GM19240 (cell line): ENCODE measurements around the gene PRR14L.
"Not testable (repeated sequence)": the region's sequence is repeated elsewhere in the genome, so short reads cannot be mapped to it uniquely, and the experiment has no call there.

Experiments used
- DNase-seq: peaks from one replicate; pipeline ENCODE4 v3.0.0; 2011; ENCODE audit warnings: low spot score; ENCODE audit not compliant: insufficient read length

The PRR14L gene

DNA sequence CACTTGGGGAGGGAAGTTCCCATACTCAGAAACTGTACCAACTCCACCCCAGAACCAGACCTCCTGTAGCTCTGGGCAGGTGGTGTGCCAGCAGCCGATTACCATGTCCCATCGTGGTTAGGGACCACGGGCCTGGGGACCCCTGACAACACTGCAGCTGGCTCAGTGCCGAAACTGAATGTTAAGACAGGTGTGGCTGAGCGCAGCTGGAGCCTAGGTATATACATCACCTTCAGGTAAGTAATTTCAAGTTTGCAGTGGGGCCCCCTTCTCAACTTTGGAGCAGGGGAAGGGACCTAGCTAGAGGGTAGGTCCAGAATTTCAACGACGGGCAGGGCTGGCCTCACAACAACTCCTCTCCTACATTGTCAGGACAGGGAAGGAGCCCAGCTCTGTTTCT, 67.2 kb downstream of the PRR14L start:
- no peak for DNase-seq

DNA sequence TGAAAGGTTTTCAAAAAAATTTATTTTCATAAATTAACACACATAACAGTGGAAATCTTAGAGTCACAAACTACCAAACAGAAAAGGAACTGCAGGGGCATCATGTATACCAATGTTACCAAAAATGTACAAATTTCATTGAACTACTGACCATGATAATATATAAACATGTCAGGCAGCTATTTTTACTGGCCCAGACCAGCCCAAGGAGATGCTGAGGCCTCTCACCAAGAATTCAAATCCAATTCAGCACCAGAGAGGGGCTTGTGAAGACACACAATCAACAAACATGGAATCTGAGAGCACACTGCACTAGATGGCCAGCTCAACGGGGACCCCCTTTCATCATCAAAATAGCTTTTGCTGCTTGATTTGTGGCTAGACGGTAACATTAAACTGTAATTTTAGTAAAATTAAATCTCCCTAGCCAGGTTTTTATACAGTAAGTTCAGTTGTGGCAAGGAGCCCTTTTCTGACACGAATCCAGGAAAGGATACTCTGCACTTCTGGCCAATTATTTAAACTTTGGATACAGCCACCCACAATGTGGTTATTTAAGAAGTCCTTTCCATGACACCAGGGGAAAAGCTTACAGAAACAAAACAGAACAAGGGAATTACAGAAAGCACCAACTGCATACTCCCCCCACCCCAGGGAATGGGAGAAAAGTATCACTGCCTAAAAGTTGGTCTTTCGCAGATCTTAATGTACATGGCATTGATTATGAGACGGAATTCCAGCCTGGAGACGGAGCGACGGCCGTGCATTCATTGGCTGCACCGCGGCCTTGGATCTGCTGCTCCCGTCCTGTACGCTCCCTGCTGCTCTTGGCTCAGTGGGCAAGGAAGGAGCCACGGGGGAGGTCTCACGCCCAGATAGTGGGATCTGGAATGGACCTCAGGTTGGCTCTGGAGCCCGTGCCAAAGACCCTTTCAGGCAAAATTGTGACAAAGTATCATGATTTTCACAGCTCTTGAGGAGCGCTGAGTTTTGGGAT, 68.3 kb downstream of the PRR14L start:
- no peak for DNase-seq

DNA sequence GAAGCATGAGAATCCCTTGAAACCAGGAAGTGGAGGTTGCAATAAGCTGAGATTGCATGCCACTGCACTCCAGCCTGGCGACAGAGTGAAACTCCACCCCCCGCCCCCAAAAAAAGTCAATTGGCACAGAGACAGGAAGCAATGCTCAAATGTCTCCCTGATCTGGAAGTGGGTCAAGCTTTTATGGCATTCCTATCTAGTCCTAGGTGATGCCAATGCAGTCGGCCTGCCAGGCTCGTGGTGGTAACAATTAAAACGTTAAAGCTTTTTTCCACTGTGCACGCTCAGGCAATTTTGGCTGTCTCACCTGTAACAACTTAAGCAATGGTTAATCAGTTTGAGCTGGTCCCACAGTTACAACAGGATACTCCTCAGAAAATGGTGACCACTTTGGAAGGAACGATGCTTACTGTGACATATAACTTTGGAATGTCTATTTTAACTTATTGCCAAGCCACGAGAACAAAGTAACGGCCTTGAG, 69.0 kb downstream of the PRR14L start:
- no peak for DNase-seq

DNA sequence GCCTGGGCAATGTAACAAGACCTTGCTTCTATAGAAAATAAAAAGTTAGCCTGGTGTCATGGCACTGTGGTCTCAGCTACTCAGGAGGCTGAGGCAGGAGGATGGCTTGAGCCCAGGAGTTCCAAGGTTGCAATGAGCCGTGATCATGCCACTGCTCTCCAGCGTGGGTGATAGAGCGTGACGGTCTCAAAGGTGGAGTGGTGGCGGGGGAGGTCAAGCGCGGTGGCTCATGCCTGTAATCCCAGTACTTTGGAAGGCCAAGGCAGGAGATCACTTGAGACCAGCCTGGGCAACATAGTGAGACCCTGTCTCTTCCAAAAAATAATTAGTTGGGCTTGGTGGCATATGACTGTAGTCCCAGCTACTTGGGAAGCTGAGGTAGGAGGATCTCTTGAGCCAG, 71.2 kb downstream of the PRR14L start:
- DNase-seq = no peak

GRCh38 chr22:31676700-31677099, 73.2 kb downstream of the PRR14L start:
- peak; percentile 87 for DNase-seq

DNA sequence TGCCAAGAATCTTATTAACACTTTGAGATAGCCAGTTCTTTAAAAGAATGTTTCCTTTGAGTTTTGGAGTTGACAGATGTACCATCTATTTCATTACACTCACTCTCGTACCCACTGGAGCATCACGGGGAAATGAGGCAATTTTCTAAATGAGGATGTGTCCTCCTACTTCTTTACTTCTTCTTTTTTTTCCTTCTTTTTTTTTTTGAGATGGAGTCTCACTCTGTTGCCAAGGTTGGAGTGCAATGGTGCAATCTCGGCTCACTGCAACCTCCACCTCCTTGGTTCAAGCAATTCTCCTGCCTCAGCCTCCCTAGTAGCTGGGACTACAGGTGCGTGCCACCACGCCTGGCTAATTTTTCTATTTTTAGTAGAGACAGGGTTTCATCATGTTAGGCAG, 75.7 kb downstream of the PRR14L start:
- not testable (repeated sequence) for DNase-seq

DNA sequence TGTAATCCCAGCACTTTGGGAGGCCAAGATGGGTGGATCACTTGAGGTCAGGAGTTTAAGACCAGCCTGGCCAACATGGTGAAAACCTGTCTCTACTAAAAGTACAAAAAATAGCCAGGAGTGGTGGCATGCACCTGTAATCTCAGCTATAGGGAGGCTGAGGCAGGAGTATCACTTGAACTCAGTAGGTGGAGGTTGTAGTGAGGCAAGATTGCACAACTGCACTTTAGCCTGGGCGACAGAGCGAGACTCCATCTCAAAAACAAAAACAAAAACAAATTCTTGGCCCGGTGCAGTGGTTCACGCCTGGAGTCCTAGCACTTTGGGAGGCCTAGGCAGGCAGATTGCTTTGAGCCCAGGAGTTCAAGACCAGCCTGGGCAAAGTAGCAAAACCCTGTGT, 81.1 kb downstream of the PRR14L start:
- not testable (repeated sequence) for DNase-seq

GRCh38 chr22:31662668-31663037, 87.3 kb downstream of the PRR14L start:
- no peak for DNase-seq

DNA sequence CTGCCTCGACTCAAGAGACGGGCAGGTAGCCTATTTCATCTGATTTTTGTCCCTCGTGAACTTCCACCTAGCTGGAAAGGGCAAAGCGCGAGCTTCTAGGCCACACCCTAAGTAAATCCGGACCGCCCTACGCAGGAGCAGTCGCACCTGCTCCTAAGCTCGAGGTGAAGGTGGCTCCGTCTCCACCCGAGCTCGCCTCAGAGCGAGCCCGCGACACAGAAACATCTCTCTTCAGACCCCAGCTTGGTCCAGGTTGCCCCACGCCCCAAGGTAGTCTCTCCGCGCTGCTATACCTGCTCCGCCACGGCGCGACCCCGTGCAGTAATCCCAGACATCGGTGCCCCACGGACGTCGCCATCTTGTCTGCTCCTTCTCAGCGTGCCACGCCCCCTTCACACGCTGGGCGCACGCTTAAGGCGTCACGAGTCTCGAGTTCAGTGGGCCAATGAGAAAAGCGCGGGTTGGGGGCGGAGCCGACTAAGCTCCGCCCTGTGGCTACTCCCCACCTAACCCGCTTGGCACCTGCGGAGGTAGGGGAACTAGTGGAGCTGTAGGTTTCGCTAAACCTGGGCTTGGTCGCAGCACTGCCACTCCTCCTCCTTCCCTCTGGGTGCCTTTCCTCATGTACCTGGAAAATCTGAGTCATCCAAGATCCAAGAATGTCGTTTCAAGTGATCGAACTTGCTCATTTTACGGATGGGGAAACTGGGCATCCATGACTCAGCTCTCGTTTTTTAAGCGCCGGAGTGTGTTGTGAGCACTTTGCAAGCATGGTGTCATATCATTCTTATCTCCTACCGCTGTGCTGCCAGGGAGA, 87.9 kb downstream of the PRR14L start, which contains the start of gene PISD:
Gene PISD (minus strand): TSS at position 365 of the 817 bp plus-strand sequence. CDS start 7 bp downstream, at position 358.
- DNase-seq = peak; percentile 86

DNA sequence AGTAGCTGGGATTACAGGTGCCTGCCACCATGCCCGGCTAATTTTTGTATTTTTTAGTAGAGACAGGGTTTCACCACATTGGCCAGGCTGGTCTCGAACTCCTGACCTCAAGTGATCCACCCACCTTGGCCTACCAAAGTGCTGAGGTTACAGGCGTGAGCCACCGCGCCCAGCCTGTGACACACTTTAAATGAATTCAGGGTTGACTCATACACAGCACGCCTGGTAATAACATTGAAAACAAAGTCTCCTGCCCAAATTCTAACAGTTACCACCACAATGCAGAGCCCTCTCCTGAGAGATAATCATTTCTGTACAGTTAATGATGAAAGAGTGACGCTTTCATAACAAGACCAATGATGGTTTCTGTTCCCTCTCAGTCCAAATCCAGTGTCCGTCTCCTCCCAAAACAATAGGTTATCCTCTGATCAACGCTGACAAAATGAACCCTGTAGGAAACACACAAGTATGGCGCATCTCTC, 89.0 kb downstream of the PRR14L start:
- DNase-seq = not testable (repeated sequence)

DNA sequence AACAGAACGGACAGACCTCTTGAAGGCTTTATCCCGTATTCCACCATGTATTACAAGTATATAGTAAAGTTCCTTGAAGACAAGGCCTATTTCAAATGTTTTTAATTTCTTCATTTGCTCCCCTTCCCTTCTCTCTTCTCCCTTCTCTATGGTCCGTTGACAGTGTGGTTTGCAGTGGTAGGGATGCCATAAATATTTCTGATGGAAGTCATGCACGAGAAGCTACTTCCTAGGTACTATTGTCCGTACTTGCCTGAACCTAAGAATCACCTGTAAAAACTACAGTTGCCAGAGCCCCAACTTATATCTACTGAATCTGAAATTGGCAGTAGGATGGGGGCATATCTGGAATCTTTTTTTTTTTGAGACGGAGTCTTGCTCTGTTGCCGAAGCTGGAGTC, 90.7 kb downstream of the PRR14L start:
- DNase-seq = no peak

DNA sequence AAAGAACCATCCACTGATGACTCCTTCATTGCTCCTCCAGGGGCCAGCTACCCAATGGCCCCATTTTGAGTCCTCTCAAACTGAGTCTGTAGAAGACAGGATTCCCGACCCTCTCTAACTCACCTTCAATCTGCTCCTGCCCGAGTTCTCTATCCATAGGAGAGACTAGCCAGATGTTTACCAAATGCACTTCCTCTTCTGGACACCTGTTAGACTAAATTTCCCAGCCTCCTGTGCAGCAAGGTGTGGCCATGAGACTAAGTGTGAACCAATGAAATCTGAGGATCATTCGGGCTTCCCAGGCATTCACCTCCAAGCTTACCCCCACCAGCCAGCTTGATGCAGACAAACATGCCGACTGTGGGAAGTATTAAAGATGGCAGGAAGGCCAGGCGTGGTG, 95.5 kb downstream of the PRR14L start:
- DNase-seq = no peak

GRCh38 chr22:31653944-31654343, 96.0 kb downstream of the PRR14L start:
- no peak for DNase-seq

DNA sequence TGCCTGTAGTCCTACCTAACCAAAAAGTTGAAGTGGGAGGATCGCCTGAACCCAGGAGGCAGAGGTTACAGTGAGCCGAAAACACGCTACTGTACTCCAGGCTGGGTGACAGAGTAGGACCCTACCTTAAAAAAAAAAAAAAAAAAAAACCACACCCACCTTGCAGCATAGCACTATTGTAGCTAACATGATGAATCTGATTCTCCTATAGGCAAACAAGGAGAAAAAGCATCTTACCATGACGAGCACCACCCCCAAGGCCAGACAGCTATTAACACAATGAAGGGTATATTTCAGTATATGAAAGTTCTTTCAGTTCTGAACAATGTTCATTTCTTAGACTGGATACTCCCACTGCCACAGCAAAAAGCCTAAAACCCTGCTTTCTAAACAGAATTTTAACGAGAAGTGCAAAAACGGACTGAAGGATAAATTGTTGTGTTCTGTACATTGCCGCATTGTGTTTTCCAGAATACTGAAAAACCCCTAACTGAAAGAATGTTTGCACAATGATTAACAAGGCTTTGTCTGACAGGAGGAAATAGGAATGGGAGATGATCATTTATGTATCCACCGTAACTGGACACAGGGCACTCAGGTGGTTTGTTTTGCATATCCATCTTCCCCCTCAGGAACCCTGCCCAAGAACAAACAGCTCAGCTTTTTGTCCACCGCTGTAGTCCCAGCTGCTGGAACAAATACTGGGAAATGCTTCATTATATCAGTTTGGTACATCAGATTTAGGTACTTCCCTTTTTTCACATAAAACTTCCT, 96.8 kb downstream of the PRR14L start:
- no peak for DNase-seq

DNA sequence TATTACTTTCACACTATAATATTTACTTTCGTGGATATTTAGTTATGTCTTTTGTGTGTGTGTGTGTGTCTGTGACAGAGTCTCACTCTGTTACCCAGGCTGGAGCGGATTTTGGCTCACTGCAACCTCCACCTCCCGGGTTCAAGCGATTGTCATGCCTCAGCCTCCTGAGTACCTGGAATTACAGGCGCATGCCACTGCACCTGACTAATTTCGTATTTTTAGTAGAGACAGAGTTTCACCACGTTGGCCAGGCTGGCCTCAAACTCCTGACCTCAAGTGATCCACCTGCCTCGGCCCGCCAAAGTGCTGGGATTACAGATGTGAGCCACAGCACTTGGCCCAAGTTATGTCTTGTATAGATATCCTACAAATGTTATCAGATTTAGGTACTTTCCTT, 97.8 kb downstream of the PRR14L start:
- DNase-seq = no peak

DNA sequence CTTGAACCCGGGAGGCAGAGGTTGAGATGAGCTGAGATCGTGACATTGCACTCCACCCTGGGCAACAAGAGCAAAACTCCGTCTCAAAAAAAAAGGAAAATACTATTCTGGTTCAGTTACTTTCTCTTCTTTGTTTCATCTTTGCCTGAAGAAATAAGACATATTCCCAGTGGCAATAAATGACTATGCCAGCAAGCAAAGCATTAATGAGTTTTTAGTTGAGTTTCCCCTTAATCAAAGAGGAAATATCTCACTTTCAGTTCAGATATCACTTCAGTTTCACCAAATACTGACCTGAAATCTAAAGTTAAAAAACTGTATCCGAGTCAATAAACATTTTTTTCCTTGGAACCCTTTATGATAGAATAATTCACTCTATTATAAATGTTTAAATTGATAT, 98.3 kb downstream of the PRR14L start:
- no peak for DNase-seq

- DNase-seq = no peak
Measured at GRCh38 chr22:31650391-31650790, 99.5 kb downstream of the PRR14L start.

DNA sequence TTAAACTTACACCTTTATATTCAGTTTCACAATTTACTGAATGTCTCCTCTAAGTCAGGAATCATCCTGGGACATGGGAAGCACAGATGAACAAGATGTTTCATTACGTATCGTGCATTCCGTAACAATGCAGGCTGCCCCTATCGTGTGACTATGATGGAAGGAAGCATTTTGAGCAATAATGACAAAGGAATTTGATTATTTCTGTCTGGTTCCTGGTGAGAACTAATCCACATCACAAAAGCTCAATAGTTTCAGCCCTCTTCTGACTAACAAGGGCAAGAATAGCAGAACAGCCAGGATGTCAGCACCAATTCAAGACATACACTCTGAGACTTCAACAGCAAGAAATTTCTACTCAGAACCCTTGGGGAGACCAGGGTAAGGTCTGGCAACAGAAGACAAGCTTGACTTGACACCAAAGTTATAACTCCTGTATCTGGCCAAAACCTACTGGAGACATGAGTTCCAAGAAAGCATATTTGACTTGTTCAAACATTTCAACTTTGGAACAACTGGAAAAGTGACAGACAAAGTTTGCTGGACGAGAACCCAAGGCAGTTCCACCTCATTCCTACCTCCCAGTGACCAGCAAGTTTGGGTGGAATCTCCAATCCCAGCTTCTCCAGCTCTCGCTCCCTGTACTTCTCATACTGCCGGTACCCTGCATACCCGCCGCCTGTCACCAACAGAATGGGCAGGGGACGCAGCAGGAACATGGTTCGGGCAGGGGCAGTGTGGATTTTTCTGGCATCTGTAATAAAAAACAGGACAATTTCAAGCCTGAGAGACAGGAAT, 102.2 kb downstream of the PRR14L start:
- no peak for DNase-seq

DNA sequence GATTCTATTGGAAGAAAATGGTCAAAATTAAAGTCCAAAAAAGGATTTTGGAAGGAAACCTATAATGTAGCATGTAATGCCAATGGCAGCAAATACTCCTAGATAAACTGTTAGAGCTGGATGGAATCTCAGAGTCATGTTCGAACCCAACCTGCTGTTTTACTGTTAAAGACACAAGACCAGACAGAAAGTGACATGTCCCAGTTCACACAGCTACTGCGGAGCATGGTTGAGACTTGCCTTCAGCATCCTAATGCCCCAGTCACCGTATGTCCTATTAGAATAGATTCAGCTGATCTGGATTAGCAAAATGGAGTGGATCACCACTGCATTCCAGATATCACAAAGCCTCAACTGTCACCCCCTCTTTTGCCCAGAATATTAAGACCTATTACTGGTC, 102.9 kb downstream of the PRR14L start:
- DNase-seq = no peak
